Hepatic stellate cell (primary cell): ENCODE measurements around the gene C14orf132.
A peak's percentile ranks its signal among the peaks of the same experiment; 100 is the strongest.
"Not testable (repeated sequence)": the region's sequence is repeated elsewhere in the genome, so short reads cannot be mapped to it uniquely, and the experiment has no call there.

Experiments
- DNase-seq: peaks from one replicate; pipeline ENCODE4 v3.0.0; 2011; ENCODE audit warnings: low spot score

The C14orf132 gene

GRCh38 chr14:96059519-96060135 lies 20.5 kb downstream of the C14orf132 start:
- DNase-seq, result no peak

GRCh38 chr14:96060186-96060933 lies 21.2 kb downstream of the C14orf132 start:
- no peak for DNase-seq

GRCh38 chr14:96062010-96062409 lies 22.8 kb downstream of the C14orf132 start:
- no peak for DNase-seq

- DNase-seq, result no peak
Measured at GRCh38 chr14:96062506-96062905, 23.3 kb downstream of the C14orf132 start.

GRCh38 chr14:96064866-96065265 lies 25.7 kb downstream of the C14orf132 start:
- no peak for DNase-seq

- peak; percentile 25 for DNase-seq
Measured at GRCh38 chr14:96065661-96066459, 26.7 kb downstream of the C14orf132 start.

- no peak for DNase-seq
Measured at GRCh38 chr14:96066976-96067375, 27.8 kb downstream of the C14orf132 start.

- no peak for DNase-seq
Measured at GRCh38 chr14:96067985-96068930, 29.1 kb downstream of the C14orf132 start.

GRCh38 chr14:96069421-96069820 lies 30.3 kb downstream of the C14orf132 start:
- DNase-seq, result no peak

GRCh38 chr14:96071561-96071960 lies 32.4 kb downstream of the C14orf132 start:
- no peak for DNase-seq

GRCh38 chr14:96072076-96072475 lies 32.9 kb downstream of the C14orf132 start:
- DNase-seq, result no peak

GRCh38 chr14:96072746-96073145 lies 33.6 kb downstream of the C14orf132 start:
- DNase-seq, result no peak

- not testable (repeated sequence) for DNase-seq
Measured at GRCh38 chr14:96073260-96074039, 34.3 kb downstream of the C14orf132 start.

- DNase-seq, result no peak
Measured at GRCh38 chr14:96077983-96078624, 38.9 kb downstream of the C14orf132 start.

GRCh38 chr14:96078625-96079016 lies 39.5 kb downstream of the C14orf132 start:
- no peak for DNase-seq

- no peak for DNase-seq
Measured at GRCh38 chr14:96079066-96079465, 39.9 kb downstream of the C14orf132 start.

- no peak for DNase-seq
Measured at GRCh38 chr14:96080571-96080970, 41.4 kb downstream of the C14orf132 start.

- no peak for DNase-seq
Measured at GRCh38 chr14:96081224-96081623, 42.1 kb downstream of the C14orf132 start.

- DNase-seq, result no peak
Measured at GRCh38 chr14:96081767-96082400, 42.7 kb downstream of the C14orf132 start.
